Measurements from ENCODE around the gene AKAP8L. TPM values are rescaled to one million over a fixed set of nuclear protein-coding genes. Genes with fewer than 3 reads are reported as not detected.

AKAP8L gene
- total RNA-seq, 1 experiment from 2014 or later: 123 TPM

DNA sequence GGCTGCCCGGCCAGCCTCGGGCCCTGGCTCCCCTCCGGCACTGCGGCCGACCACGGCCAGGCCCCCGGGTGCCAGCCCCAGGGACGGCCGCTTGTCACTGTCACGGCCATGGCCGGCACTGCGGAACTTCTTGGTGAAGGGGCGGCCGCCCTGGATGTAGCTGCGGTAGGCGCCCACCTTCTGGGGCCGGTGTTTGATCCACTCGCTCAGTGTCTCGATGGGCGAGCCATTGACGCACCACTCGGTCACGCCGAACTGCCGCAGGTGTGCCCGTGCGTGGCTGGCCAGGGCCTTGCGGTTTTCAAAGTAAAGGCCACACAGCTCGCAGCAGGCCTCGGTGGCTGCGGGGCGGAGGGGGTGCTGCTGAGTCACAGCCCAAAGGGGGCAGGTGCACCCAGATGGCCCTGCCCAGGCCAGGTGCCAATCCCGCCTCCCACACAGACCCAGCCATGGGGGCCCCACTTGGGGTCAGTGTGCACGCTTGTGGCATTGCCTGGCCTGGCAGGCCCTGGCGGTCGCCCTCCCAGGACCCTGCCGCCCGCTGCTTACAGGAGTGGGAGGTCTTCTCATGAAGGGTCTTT, 6.0 kb upstream of the AKAP8L start:
- H2BK15ac ChIP-seq (ENCODE audit: low read depth, low read length): no peak overlapping the region
- no peak overlapping the region for H4K5ac ChIP-seq (ENCODE audit: insufficient read length, low read depth, low read length)
- H4K8ac ChIP-seq (replicated peaks; ENCODE audit: insufficient read length, low read depth, low read length): no peak overlapping the region
- H3K4me3 Mint-ChIP-seq: no peak overlapping the region
- H3K79me1 ChIP-seq (ENCODE audit: insufficient read depth, low read depth, low read length, poor library complexity, severe bottlenecking): peaks cover 6% of the 10 kb centered on the region
- no peaks in the 10 kb centered on the region for H3K23me2 ChIP-seq (ENCODE audit: insufficient read length, low read depth, low read length, poor library complexity, severe bottlenecking)
- H2BK12ac ChIP-seq (ENCODE audit: insufficient read length, low read depth, low read length): no peak overlapping the region
- no peak overlapping the region for H3K27ac ChIP-seq (ENCODE audit: insufficient read length, low read depth, low read length)
- no peaks in the 10 kb centered on the region for H3K27me3 Mint-ChIP-seq (ENCODE audit: low read depth)
- H3K9ac ChIP-seq (ENCODE audit: extremely low read depth, insufficient read length, low read length): no peak overlapping the region
- no peak overlapping the region for H3K4ac ChIP-seq (ENCODE audit: low read depth, low read length)
- H3K27me3 ChIP-seq (ENCODE audit: insufficient read depth, low read length): no peaks in the 10 kb centered on the region
- no peak overlapping the region for H2BK120ac ChIP-seq (ENCODE audit: low read depth, low read length, poor library complexity, severe bottlenecking)
- H4K20me1 ChIP-seq (ENCODE audit: control insufficient read depth, insufficient read depth, insufficient read length): no peaks in the 10 kb centered on the region
- H3K4me2 ChIP-seq (ENCODE audit: insufficient read depth, insufficient read length, low read length): no peak overlapping the region
- H3K14ac ChIP-seq (ENCODE audit: insufficient read depth, low read length): no peak overlapping the region
- H4K91ac ChIP-seq (ENCODE audit: insufficient read length, low read depth, low read length): no peak overlapping the region
- H3K9me3 Mint-ChIP-seq: peaks cover 0 to 3% of the 10 kb centered on the region in 2 experiments; a peak in 2 of 5 replicates
- no peak for DNase-seq
- H3K18ac ChIP-seq (ENCODE audit: insufficient read length, low read depth, low read length): no peak overlapping the region
- no peak overlapping the region for H3K23ac ChIP-seq (ENCODE audit: insufficient read length, low read depth, low read length)
- H3K56ac ChIP-seq (ENCODE audit: insufficient read length, low read depth, low read length): no peak overlapping the region
- no CpG with 5 or more reads among the region's 38 CpGs for WGBS (ENCODE audit: extremely low coverage, insufficient read length, low lambda C conversion rate)
- H3K79me2 ChIP-seq (ENCODE audit: insufficient read depth, low read length): no peaks in the 10 kb centered on the region
- TF ChIP-seq, protein P1, sequence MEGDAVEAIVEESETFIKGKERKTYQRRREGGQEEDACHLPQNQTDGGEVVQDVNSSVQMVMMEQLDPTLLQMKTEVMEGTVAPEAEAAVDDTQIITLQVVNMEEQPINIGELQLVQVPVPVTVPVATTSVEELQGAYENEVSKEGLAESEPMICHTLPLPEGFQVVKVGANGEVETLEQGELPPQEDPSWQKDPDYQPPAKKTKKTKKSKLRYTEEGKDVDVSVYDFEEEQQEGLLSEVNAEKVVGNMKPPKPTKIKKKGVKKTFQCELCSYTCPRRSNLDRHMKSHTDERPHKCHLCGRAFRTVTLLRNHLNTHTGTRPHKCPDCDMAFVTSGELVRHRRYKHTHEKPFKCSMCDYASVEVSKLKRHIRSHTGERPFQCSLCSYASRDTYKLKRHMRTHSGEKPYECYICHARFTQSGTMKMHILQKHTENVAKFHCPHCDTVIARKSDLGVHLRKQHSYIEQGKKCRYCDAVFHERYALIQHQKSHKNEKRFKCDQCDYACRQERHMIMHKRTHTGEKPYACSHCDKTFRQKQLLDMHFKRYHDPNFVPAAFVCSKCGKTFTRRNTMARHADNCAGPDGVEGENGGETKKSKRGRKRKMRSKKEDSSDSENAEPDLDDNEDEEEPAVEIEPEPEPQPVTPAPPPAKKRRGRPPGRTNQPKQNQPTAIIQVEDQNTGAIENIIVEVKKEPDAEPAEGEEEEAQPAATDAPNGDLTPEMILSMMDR (conservative IDR thresholded peaks at IDR 0.05): no peak
- H3T11ph ChIP-seq (ENCODE audit: low read length): no peak overlapping the region
- no peak overlapping the region for H2AK5ac ChIP-seq (ENCODE audit: insufficient read length, low read length)
- no peak overlapping the region for H2BK20ac ChIP-seq (ENCODE audit: low read depth, low read length, poor library complexity, severe bottlenecking)
- H3K4me1 Mint-ChIP-seq: no peaks in the 10 kb centered on the region
- peaks cover 34 to 49% (median 46%) of the 10 kb centered on the region in 3 experiments for H3K36me3 Mint-ChIP-seq (ENCODE audit: insufficient read depth in 1 of 3, low read depth in 3 of 3)
- H3K4me1 ChIP-seq (ENCODE audit: insufficient read depth, low read length): no peaks in the 10 kb centered on the region
- H3K9me3 ChIP-seq (ENCODE audit: control insufficient read depth, low read depth, low read length): no peaks in the 10 kb centered on the region
- H3K27ac Mint-ChIP-seq: no peak overlapping the region
- no peak overlapping the region for H2BK5ac ChIP-seq (ENCODE audit: insufficient read length, low read length)
- no peak overlapping the region for H2AFZ ChIP-seq (ENCODE audit: low read length)
